Thyroid gland (tissue), 4 donors: ENCODE data around the gene NR1H2.

Experiments used
- CTCF ChIP-seq, 6 experiments: fragments of 200-600 bp in 3 of 6; fragments of 450-650 bp in 3 of 6; sonication (generic) in 3 of 6; IDR thresholded peaks; one replicate each; pipeline ENCODE4 v1.5.1; 2016 to 2019; ENCODE audit warnings: antibody characterized with exemption in 6 of 6, mild to moderate bottlenecking in 2 of 6, inconsistent platforms in 1 of 6, moderate library complexity in 1 of 6
- POLR2A ChIP-seq, 2 donors: fragments of 450-650 bp; IDR thresholded peaks; one replicate each; pipeline ENCODE4 v1.6.1; 2017; ENCODE audit warnings: antibody characterized with exemption in 2 of 2, mild to moderate bottlenecking in 2 of 2, moderate library complexity in 1 of 2

DNA sequence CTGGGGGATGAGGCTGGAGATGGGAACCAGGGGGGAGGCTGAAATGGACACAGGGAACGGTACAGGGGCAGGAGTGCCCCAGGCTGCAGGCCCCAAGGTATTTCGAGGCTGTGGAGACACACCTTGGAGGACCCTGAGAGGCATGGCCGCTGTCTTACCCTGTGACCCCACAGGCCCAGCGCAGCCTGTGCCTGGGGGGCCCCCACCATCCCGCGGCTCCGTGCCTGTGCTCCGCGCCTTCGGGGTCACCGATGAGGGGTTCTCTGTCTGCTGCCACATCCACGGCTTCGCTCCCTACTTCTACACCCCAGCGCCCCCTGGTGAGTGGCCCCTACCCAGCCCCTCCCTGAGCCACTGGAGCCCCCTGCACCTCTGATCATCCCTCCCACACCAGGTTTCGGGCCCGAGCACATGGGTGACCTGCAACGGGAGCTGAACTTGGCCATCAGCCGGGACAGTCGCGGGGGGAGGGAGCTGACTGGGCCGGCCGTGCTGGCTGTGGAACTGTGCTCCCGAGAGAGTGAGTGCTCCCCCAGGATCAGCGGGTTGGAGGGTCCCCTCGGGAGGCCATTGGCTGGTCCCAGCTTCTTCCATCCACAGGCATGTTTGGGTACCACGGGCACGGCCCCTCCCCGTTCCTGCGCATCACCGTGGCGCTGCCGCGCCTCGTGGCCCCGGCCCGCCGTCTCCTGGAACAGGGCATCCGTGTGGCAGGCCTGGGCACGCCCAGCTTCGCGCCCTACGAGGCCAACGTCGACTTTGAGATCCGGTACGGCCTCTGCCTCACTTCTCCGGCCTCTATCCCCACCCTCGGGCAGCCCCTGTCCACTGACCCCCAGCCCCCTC, 25.6 kb downstream of the NR1H2 start:
- TF ChIP-seq CTCF (IDR thresholded peaks at IDR 0.05) (no peak), POLR2A (IDR thresholded peaks at IDR 0.05) (no peak)
